GM12801 (cell line): Measurements from ENCODE around the gene KRTAP10-3.

Source experiments
- TF ChIP-seq, protein P1 (sequence below): IDR thresholded peaks from one replicate; pipeline ENCODE4 v1.5.1; 2011; ENCODE audit warnings: control low read depth; ENCODE audit not compliant: insufficient read length; ENCODE audit errors: extremely low read depth

The KRTAP10-3 gene

DNA sequence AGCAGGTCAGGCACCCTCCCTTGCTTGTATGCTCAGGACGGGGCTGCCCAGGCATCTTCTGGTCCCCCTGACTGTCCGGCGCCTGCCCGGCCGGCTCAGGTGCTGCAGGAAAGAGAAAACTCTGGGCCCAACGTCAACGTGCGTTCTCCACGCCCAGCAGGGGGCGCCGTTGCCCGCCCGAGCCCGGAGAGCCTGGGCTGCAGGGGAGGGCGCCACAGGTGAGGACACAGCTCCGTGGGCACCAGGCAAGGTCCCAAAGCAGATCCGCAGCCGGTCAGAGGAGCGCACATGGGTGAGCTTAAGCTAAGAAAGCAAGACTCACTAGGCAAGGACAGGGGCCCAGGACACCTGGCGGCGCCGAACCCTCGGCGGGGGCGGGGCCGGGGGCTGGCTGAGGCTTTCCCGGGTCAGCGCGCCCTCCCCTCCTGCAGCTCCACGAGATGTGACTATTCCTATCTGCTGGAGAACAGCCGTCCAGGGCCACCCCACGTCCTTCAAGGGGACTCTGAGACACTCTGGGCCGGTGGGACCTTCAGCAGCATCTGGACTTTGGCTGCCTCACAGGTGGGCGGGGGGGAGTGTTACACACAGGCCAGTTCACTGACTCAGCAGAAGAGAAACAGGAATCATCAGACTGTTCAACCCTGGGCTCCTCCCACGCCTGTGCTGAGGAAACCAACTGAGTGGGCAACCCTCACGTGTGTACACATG, 47.9 kb downstream of the KRTAP10-3 start:
- TF ChIP-seq, protein P1, sequence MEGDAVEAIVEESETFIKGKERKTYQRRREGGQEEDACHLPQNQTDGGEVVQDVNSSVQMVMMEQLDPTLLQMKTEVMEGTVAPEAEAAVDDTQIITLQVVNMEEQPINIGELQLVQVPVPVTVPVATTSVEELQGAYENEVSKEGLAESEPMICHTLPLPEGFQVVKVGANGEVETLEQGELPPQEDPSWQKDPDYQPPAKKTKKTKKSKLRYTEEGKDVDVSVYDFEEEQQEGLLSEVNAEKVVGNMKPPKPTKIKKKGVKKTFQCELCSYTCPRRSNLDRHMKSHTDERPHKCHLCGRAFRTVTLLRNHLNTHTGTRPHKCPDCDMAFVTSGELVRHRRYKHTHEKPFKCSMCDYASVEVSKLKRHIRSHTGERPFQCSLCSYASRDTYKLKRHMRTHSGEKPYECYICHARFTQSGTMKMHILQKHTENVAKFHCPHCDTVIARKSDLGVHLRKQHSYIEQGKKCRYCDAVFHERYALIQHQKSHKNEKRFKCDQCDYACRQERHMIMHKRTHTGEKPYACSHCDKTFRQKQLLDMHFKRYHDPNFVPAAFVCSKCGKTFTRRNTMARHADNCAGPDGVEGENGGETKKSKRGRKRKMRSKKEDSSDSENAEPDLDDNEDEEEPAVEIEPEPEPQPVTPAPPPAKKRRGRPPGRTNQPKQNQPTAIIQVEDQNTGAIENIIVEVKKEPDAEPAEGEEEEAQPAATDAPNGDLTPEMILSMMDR: no peak

DNA sequence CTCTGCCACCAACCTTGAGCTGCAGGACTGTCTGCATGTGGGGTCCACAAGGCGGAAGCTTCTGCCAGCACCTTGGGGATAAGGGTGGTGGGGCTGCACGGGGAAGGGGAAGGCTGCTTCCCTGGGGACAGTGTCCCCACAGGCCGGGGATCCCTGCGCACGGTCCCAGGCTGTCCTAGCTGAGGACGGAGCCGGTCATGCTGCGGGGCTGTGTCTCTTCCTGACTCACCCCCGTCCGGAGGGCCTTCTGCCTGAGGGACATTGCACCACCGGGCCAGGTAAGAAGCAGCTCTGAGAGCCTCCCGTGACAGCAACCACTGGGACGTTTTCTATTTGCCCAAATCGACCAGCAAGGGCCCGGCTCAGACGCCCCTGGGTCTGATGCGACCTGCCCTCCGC, 48.5 kb downstream of the KRTAP10-3 start:
- TF ChIP-seq, protein P1: no peak

GRCh38 chr21:44509539-44509938, 49.1 kb downstream of the KRTAP10-3 start:
- TF ChIP-seq, protein P1: no peak

DNA sequence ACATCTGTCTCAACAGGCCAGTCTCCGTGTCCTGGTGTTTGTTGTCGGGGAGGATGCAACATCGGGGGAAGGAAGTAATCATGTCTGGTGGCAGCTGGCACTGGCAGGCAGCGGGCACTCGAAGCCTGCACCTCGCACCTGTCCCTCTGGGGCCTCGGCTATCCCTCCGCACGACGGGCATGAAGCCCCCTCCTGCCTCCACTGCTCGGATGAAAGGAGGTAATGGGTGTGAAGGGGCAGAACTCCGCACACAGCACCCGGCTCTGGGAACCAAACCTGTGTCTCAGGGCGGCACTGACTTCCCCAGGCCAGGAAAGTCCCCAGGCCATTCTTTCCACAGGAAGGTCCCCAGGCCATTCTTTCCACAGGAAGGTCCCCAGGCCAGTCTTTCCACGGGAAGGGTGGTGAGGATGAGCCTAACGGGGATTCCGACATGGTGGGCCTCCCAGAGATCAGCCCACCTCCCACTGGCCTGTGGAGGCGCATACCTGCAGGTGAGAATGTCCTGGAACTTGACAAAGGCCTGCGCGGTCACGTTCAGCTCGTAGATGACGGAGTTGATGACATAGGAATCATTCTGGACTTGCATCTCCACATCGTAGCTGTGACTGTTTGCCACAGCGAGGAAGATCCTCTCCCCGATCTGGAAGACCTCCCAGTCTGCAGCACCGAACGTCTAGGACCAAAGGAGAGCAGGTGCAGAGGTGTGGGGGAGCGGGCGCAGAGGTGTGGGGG, 49.7 kb downstream of the KRTAP10-3 start:
- TF ChIP-seq, protein P1: no peak

DNA sequence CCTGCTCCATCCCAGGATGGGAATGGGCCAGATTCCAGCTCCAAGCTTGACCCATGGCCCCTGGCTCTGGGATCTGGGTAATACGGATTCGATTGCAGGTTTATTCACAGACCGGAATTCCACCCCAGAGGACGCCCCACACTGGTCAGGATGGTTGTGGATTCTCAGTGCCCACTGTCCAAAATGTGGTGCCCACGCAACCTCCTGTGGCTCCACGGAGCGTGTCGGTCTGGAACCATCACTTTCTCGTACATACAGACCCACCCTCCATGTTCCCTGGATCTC, 50.2 kb downstream of the KRTAP10-3 start:
- TF ChIP-seq, protein P1: no peak
